Bronchial epithelial cell (primary cell): ENCODE results near the gene LAPTM5. TPM values are rescaled to one million over a fixed set of nuclear protein-coding genes. Genes with fewer than 3 reads are reported as not detected.

ENCODE experiments used
- DNase-seq: peaks from one replicate; pipeline ENCODE4 v3.0.0-alpha.2; 2010; ENCODE audit warnings: low read depth
- FAIRE-seq: peaks from 2 replicates; lab custom pipeline; 2011; peaks lifted over from hg19 to GRCh38; lab: Jason Lieb, UNC
- H3K27me3 ChIP-seq: 2 replicates; pipeline ENCODE4 v1.5.1; 2011; ENCODE audit warnings: low read length; ENCODE audit not compliant: control insufficient read depth, insufficient read depth
- H3K36me3 ChIP-seq: 2 replicates; pipeline ENCODE4 v1.5.1; 2011; ENCODE audit warnings: low read length; ENCODE audit not compliant: control insufficient read depth, insufficient read depth
- H3K4me3 ChIP-seq: 2 replicates; pipeline ENCODE4 v1.5.1; 2011; ENCODE audit warnings: mild to moderate bottlenecking, low read depth, low read length, control low read depth
- CTCF ChIP-seq: IDR thresholded peaks from 2 replicates; pipeline ENCODE4 v1.5.1; 2011; ENCODE audit warnings: mild to moderate bottlenecking, moderate library complexity, low read length, control low read depth, inconsistent platforms; ENCODE audit not compliant: insufficient read depth, severe bottlenecking
- total RNA-seq: library from RNA; depleted of rRNA; stranded (reverse); fragments of >200 nt; gene quantifications from 2 replicates; pipeline ENCODE4 v1.2.1, GENCODE V29; 2014

Gene LAPTM5
- total RNA-seq, 1 donor from 2014 or later: under 0.01 TPM

GRCh38 chr1:30726236-30726635, 31.3 kb downstream of the LAPTM5 start:
- FAIRE-seq: no peak
- Histone ChIP-seq H3K4me3 (no peak overlapping the region), H3K27me3 (no peaks in the 10 kb centered on the region), H3K36me3 (peaks cover 4% of the 10 kb centered on the region)
- TF ChIP-seq CTCF: no peak
- DNase-seq: no peak

GRCh38 chr1:30725450-30726095, 32.0 kb downstream of the LAPTM5 start:
- peaks cover 4% of the 10 kb centered on the region for H3K36me3 ChIP-seq
- no peak for TF ChIP-seq CTCF
- FAIRE-seq: no peak

GRCh38 chr1:30724655-30725421, 32.7 kb downstream of the LAPTM5 start:
- H3K4me3 ChIP-seq: no peak overlapping the region
- no peaks in the 10 kb centered on the region for H3K27me3 ChIP-seq
- peaks cover 4% of the 10 kb centered on the region for H3K36me3 ChIP-seq
- FAIRE-seq (peak; percentile 7), DNase-seq (no peak)
- TF ChIP-seq CTCF: no peak

More at GRCh38 chr1:30725450-30726095, 32.0 kb downstream of the LAPTM5 start:
- H3K27me3 ChIP-seq: no peaks in the 10 kb centered on the region
- H3K4me3 ChIP-seq: no peak overlapping the region
- no peak for DNase-seq

GRCh38 chr1:30724175-30724574, 33.4 kb downstream of the LAPTM5 start:
- TF ChIP-seq CTCF: peak; percentile 10
- no peak for FAIRE-seq
- no peak for DNase-seq
- Histone ChIP-seq H3K36me3 (peaks cover 4% of the 10 kb centered on the region), H3K4me3 (no peak overlapping the region), H3K27me3 (no peaks in the 10 kb centered on the region)

- FAIRE-seq: no peak
- no peak for TF ChIP-seq CTCF
- H3K4me3 ChIP-seq: no peak within 1 kb of the TSS
- no peaks in the 10 kb centered on the region for H3K27me3 ChIP-seq
- no peak for DNase-seq
- H3K36me3 ChIP-seq: peaks cover 4% of the 10 kb centered on the region
These were observed 34.2 kb downstream of the LAPTM5 start, which contains the start of gene MATN1 for GRCh38 chr1:30723331-30723755. MATN1 (minus strand) TSS chr1:30723585; CDS start chr1:30723551, 34 bp downstream.
